T-helper 2 cell treated with Interferon-gamma antibody and Interleukin-4, amounts not matched to agents 100 ng/mL and 5 ng/mL, for 36 hours (primary cell): Measurements from ENCODE around the gene EPHB2. TPM values are rescaled to one million over a fixed set of nuclear protein-coding genes. Genes with fewer than 3 reads are reported as not detected.

Experiments
- intact Hi-C: fragments of 100-400 bp; cut with micrococcal nuclease; formaldehyde crosslinking; loops from one replicate; pipeline ENCODE4 v1.15.1; 2023
- total RNA-seq: library from RNA; stranded (reverse); gene quantifications from 2 replicates; pipeline ENCODE4 v1.2.3, GENCODE V29; 2022

Gene EPHB2
- total RNA-seq, 1 donor from 2014 or later = not detected

DNA sequence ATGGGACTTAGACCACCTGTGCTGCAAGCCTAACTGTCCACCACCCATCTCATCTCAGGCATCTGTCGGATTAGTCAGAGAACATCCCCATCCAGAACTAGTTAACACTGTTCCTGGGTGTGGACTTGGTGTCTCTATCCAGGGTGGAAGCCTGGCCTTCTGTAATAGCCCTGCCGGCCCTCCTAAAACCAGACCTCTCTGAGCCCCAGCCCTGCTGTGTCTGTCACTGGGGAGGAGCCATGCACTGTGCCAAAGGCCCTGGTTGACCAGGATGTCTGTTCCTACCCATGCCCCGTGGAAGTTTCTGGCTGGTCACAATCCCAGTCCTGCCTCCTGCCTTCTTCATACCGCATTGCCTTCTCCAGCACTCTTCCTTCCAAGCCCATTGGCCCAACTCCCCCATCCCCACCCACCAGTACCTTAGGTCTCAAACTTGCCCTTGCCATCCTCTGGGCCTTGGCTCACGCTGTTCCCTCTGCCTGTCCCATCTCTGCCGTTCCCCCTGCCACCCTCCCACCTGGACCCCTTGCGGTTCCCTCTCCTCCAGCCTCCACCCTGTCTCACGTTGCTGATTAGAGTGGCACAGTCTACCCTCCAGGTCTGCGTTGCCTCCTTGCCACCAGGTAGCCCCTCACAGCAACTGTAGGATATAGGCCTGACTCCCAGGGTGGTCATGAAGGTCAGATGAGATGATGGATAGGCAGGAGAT lies 105.6 kb downstream of the EPHB2 start:
- intact Hi-C loops = no loop called here

DNA sequence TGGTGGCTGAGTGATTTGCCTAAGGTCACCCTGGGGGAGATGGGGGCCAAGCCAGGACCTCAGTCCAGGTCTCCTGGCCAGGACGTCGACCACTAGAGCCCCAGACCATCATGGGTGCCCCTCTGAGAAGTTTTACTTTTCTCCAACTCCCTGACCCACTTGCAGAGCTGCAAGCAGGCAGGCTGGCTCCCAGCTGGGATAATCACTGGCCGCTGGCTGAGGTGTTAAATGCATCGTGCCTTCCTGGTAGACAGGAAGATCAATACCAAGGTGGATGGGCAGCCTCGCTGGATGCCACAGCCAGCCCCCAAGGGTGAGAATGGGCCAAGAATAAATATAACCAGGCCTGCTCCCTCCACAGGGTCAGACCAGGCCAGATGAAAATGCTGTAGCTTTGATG lies 106.2 kb downstream of the EPHB2 start:
- intact Hi-C loops = no loop called here

DNA sequence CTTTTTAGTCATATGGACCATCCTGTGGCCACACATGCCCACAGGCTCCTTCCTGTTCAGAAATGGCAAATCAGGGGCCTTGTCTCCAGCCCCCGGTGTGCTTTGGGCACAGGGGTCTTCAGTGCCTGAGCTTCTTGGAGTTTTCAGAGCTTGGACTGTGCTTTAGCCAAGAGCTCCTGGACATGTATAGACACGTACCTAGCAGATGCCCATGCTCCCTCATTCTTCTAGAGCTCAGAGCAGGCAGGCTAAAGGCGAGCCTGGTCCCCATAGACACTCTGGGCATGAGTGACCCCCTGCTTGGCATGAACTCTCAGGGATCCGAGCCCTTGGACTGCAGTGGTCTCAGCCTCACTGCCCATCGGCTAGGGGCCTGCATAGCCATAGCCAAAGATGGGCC lies 106.8 kb downstream of the EPHB2 start:
- intact Hi-C loops = no loop called here

DNA sequence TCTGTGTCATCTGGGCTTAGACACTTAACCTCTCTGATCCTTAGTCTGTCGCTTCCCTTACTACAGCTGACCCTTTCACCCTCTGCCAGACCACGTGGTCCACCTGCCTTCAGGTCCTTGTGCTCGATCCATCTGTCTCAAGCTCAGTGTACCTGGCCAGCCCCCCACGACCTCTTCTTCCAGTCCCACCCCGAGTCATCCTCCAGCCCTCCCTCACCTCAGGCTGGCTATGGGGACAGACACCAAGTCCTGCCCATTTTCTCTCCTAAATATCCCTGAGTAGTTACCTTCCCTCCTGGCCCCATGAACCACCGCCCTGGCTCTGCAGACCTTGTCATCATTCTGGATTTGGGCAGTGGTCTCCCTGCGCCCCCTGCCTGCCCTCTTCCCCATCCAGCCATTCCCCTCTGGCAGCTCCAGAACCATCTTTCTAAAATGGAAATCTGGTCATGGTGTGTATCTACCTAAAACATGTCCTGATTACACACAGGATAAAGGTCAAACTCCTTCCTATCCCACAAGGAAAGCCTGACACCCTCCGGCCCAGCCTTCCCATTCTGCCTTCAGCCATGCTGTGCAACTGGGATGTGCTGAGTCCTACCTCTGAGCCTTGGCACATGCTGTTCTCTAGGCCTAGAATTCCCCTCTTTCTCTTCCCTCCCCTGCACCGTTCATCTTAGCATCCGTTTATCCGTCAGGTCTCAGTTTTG lies 107.6 kb downstream of the EPHB2 start:
- intact Hi-C loops = no loop called here

DNA sequence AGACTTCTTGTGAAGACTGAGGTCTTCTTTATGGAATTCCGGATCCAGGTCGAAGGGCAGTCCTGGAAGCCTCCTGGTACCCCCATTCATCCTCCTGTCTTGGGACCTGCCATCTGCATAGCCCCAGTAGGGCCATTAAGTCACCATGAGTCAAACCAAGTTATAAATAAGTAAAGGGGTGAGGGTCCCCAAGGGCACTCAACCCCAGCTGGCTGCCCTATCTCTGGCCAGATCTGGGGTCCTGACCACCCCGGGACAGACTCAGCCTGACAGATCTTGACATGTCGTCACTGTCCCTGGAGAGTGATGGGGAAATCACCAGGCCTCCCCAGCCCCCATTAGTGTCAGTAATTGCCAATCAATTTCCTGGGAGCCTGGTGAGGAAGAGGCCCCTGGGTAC lies 108.7 kb downstream of the EPHB2 start:
- intact Hi-C loops = no loop called here

DNA sequence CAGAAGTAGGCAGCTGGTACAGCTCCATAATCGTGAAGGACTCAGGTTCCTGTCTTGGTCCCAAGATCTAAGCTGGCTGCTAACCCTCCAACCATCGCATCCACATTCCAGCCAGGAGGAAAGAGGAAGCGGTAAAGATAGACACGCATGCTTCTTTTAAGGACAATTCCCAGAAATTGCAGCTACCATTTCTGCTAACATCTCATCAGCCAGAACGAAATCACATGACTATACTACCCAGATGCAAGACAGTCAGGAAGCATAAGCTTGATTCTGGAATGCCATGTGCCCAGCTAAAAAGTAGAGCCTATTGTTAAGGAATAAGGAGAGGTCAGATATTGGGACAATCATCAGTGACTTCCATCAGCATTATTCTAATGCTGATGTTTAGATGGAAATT lies 110.4 kb downstream of the EPHB2 start:
- intact Hi-C loops = no loop called here

DNA sequence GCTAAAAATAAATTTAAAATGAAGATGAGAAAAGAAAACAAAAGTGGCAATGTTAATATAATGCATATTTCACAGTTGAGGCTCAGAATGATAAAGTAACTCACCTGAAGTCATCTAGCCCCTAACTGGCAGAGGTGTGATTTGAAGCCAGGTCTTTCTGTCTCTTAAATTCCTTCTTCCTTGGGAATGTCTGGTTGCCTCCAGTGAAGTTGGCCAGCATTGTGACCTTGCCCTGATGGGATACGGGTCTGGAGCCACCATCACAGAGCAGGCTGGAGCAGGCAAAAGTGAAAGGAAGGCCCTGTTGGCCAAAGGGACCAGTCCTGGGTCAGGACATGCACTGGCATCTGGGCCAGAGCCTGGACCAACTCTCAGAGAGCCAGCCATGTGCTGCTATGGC lies 111.7 kb downstream of the EPHB2 start:
- intact Hi-C loops = no loop called here

DNA sequence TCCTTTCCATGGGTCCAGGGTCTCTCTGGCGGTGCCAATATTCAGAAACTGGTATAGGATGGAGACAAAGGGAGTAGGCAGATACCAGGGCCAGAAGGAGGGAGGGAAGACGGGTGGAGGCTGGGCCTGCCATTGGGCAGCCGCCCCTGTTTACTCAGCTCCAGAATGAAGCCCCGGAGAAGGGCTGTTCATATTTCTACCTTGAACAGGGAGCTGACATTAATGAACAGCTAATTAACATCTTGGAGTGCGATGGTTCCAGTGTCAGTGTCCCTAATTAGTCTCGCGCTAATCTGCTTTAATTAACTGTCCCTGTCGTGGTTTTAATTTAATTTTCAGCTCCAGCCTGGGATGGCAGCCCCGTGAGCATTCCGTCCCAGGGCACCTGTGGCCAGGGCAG lies 113.8 kb downstream of the EPHB2 start:
- intact Hi-C loops = no loop called here

DNA sequence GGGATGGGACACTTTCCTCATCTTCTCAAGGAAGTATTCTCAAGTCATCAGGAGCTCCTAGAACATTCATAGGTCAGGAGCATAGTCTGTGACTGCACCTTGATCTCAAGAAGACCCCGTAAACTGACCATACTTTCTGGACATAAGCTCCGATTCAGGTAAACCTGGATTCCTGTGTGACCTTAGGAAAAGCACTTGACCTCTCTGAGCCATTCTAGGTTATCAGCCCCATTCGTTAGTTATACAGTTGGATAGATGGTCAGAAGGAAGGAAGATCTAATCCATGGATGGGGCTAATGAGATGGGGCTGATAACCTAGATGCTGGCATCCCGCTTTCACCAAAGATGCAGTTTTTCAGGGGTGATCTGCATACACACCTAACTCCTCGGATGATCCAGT lies 114.3 kb downstream of the EPHB2 start:
- intact Hi-C loops = no loop called here

DNA sequence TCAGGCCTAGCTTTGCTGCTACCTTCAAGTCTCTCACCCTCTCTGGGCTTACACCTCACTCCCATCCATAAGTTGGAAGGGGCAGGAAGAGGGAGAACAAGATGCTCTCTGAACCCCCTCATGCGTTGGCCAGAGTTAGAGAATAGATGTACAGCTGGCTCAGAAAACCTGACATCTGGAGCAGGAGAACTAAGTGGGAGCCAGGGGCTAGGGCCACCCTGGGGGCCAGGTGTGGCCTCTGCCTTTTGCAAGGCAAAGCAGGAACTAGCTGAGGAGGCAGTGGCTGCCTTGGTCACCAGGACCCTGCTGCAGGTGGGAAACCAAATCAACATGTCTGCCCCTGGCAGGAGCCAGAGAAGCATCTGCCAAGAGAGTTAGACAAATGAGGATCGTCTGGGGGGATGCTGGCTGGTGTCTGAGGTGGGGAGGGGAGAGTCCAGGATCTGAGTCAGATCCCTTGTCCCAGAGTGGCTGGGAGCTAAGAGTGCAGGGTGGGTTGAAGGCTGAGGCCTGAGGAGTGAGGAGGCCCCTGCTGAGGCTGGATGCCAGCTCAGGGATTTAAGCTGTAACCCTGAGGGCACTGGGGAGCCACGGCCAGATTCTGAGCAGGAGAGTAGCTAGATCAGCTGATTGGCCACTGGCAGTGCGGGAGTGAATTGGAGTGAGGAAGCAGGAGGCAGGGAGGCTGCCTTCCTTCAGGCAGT lies 115.0 kb downstream of the EPHB2 start:
- intact Hi-C loops = no loop called here

DNA sequence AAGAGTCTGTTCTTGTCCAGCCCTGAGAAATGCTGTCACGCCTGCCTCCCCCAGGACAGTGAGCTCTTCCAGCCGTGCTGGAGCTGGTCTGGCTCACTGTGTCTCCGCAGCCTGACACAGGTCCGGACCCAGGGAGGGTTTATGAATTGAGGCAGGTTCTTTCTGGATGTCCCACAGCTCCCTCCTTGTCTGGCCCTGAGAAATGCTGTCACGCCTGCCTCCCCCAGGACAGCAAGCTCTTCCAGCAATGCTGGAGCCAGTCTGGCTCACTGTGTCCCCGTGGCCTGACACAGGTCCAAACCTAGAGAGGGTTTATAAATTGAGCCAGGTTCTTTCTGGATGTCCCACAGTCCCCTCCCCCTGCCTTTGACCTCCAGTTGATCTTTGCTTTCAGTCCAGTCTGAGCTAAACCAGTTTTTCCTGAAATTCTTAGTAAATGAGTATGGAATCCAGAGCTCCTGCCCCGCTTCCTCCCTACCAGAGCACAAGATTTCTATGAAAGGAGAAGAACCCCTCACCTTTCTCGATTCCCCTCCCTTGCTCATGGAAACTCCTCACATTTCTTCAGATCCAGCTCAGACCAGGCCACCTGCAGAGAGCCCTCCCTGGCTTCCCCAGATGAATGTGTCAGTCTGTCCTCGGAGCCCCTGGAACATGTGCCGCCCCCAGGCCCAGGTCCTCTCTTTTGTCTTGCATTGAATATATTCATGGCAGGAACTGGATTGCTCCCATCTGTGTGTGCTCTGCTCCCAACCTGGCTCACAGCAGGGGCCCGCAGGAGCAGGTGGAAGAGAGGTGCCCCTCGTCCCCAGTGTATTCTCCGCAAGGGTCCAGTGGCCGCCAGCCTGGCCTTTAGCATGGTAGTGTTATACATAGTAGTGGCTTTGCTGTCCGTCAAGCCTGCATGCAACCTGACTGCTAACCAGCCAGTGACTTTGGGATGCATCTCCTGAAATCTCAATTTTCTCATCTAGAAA lies 116.3 kb downstream of the EPHB2 start:
- intact Hi-C loops = no loop called here

DNA sequence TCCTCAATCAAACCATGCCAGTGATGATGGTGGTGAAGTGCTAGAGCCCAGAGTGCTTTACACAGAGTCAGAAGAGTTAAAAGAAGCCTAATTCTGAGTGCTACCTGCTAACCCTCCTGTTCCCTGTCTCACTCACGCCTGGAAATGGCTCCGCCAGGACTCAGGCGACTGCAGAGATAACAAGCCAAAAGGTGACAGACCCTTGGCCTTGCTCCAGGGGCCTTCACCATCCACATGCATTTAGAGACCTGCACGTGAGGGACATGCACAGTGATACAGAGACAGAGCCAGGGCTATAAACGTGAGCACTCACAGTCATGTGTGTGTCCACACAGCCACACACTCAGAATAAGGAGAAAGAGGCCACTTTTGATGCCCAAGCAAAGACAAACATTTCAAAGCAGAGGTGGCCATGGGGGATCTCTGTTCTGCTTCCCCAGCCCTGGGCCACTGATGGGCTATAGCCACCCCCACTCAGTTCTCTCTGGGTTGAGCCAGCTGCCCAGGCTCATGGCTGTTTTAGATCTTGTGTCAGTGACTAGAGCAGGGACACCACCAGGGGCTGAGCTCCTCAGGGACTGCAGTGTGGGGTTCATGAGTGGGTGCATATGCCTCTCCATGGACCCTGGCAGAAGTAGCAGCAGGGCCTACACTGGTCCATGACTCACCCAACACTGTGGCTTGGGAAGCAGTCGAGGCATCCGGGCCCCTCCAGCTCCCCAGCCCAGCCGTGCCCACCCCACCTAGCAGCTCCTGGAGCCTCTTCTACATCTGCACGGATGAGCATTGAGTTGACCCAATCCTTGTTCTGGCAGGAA lies 117.2 kb downstream of the EPHB2 start:
- intact Hi-C loops = no loop called here

DNA sequence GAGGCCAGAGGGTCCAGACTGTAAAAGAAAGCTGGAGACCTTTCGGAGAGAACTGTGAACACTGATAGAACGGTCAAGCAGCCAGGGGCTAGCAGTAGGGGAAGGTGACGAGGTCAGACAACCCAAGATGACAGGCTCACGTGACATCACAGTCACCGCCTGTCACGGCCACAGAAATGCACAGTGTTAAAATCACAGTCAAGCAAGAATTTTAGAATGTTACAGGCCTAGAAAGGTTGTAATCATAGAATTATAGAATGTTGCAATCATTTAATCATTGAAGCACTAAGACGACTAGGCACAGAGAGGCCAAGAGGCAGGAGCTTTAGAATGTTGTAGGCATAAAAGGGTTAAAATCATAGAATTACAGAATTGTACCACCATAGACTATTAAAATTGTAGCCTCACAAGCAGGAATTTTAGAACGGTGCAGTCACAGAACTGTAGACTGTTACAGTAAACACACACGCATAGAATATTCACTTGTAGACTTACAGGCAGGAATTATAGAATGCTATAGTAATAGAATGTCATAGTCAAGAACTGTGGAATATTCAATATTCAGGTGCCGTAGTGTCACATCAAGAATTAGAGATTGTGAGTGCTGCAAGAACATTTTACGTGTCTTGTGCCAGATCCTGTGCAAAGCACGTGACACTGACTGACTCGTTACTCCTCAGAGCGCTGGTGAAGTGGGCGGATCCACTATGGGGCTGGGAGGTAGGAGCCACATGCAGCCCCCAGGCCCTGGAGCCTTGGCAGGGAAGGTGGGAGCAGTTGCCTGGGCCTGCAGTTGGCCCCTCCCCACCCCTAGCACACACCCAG lies 118.1 kb downstream of the EPHB2 start:
- intact Hi-C loops = no loop called here

DNA sequence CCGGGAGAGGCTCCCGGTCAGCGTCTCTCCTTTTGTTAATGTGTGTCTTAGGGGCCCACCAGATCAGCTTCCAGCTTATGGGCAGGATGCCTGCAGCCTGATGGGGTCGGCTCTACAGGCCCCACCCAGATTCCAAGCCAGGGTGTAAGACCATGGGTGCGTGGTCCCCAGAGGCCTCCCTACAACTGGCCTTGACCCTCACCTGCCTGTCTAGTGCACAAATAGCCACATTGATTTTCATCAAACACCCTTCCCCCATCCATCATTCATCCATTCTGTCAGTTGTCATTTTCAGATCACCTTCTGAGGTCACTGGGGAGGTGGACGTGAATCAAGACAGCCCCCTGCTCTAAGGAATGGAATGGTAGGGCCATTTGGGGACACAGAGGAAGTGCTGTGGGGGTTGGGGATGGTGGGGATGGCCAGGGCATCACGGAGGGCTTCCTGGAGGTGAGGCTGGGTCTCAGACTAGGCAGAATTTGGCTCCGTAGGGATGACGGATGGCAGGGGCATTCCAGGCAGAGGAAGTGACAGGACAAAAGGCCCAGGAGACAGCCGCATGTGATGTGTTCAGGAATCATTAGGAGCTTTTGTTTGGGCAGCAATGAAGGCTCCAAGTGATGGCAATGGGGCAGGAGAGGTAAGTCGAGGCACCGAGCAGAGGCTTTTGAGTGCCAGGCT lies 118.8 kb downstream of the EPHB2 start:
- intact Hi-C loops = no loop called here

DNA sequence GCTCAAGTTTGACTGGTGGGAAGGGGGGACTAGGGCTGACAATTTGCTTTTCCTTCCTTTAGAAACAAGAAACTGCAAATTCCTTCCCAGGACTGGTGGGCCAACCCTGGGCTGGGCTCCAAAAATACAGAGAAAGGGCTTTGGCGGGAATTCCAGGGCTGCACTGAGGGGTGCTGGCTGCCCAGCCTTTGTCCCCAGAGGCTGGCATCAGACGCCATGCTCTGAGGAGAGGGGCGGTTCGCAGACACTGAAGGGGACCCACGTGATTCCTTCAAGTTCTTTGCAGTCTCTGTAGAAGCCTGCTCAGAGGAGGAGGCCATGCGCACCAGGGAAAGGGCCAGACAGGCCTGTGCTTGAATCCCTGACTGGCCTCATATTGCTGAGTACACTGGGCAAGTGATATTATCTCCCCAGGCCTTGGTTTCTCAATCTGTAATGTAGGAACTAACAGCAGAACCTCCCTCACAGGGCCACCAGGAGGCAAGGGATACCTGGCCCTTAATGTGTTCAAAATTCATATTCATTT lies 119.5 kb downstream of the EPHB2 start:
- intact Hi-C loops = no loop called here

DNA sequence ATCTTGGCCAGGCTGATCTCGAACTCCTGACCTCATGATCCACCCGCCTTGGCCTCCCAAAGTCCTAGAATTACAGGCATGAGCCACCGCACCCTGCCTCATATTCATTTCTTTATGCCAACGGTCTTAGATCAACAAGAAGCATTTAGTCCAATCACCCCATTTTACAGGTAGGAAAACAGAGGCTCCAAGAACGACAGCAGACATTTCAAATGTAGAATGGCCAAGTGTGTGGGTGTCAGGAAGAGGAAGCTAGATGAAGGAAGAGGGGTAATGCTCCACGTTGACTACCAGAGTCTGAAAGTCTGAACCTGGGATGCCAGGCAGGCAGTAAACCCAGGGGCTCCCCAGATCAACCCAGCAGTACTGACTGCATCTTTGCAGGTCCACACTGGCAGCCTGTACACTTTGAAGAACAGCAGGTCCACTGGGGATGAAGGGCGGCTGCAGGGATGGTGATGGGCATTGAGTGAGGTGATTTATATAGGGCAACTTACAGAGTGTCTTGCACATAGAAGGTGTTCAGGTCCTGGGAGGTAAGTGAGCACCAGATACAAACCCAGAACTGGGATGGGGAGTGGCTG lies 120.2 kb downstream of the EPHB2 start:
- intact Hi-C loops = no loop called here

DNA sequence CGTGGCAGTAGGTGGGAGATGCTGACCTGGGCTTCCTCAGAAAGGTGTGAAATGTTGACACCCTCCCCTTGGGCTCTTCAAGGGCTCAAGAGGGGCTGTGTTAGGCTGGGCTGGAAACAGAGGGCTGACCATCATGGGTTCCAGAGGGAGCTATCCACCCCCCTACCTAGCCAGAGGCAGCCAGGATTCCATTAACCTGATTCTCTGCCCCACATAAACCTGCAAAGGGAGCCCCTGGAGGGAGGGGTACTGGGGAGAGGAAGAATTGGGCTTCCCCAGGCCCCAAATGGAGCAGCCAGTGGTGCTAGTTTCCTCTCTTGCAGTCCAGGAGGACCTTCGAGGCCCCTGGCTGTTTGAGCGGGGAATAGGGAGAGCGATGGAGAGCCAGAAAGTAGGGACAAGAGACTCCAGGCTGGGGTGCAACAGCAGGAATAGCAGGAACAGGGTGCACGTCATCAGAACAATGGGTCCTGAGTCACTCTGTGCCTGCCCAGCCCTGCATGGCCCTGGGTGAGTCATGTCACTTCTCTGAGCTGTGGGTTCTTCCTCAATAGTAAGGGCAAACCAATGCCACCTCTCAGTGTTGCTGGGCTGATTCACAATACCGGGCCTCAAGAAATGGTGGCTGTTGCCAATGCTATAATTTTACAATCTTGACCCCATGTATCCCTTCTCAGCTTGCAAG lies 121.2 kb downstream of the EPHB2 start:
- intact Hi-C loops = no loop called here

DNA sequence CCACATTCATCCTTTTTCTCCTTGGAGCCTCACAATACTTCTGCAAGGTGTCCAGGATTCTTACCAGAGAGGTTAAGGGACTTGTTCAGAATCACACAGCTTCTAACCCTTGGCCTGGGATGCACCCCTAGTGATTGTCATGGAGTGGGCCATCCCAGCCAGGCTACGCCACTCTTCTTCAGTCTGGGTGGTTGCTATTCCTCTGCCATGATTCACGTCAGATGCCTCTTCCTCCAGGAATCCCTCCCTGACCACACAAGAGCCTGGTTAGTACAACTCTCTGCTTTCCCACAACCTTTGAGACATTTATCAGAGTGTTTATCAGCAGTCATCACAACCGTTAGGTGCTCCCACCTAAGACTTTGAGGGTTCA lies 121.8 kb downstream of the EPHB2 start:
- intact Hi-C loops = no loop called here
